Measurements from ENCODE around the gene ART3.

The ART3 gene

DNA sequence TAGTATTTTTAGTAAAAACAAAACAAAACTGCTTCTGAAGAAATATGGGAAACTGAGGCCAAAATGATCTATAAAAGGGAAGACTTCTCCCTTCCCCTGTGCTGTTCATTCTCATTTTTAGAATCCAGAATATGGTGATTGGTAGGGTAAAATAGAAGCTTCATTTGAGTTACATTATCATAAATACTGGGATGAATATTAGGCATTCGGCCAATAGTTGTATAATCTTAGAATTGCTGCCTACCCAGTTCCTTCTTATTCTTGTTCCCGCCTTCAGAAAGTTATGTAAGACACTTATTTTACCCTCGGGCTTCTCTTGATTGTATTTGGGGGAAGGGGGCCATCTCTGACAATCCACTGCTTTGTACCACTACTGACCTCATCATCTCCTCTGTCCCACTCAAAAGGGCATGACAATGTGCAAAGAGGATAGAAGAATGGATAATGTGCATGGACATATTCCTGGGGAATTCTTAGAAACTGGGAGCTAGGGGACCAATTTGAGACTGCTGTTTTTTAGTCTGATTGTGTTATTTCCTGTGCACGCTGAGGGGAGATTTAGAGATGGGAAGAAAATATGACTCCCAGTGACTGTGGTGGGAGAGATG, 588 bp downstream of the ART3 start:
- no peak for DNase-seq

DNA sequence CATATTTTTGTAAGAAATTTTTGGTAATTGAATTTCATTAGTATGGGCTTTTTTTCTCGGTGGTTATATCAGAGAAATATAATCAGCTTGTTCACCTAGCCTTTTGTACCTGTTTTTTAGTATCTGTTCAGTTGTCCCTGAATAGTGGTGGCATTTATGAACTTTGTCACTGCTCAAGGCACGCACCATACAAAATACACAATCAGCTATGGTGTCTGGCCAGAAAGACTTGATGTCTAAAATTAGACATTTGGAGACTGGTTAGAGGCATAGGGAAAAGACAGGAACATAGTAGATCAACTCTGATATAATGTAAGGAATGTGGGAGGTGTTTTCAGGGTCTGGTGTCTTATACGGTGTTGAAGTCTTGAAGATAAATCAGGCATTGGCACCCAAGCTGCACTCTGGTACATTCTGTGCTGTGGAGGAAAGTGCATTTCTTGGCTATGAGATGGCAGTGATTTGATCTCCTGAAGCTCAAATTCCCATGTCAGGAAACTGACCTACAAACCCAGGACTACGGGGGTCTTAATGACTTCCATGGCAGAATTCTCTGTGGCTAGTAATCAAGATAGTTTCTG, 3.6 kb downstream of the ART3 start:
- DNase-seq: no peak

DNA sequence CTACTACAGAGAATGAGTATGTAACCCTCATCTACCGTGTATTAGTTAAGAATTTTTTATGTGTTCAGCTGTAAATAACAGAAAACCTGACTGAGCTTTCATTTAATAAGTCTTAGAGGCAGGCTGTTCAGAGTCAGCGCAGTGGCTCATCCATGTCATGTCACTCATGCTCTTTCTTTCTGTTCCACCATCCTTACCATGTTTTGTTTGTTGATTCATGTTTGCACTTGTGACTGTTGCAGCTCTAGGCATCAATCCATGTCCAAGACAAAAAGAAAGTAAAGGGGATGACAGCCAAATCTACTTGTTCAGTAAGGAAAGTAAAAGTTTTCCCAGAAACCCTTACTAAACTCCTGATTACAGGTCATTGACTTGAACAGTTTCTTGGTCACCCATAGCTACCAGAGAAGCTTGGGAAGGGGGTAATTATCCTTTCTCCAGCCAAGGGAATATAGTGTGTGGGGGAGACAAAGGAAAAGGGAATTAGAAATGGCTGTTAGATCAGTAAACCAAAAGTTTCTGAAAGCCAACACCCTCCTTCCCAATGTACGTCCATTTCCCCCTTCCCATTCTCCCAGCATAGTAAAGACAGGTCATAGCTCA, 9.0 kb downstream of the ART3 start:
- no peak for DNase-seq

DNA sequence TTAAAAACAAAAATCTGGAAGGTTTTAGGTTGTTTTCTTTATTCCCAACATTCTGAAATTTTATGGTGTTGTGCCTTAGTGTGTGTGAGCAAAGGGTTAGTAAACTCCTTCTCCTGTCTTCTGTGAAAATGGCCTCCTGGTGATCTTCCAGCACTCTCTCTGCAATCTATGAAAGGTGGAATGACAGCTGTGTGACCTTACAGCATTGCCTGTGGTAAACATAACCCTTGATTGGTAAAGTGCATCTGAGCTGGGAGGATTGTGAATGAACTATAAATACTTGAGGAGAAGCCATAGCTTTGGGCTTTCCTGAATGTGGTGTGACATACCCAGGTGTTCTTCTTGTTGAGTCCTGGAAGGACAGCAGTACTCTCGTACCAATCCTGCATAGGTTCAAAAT, 10.0 kb downstream of the ART3 start:
- DNase-seq: no peak

DNA sequence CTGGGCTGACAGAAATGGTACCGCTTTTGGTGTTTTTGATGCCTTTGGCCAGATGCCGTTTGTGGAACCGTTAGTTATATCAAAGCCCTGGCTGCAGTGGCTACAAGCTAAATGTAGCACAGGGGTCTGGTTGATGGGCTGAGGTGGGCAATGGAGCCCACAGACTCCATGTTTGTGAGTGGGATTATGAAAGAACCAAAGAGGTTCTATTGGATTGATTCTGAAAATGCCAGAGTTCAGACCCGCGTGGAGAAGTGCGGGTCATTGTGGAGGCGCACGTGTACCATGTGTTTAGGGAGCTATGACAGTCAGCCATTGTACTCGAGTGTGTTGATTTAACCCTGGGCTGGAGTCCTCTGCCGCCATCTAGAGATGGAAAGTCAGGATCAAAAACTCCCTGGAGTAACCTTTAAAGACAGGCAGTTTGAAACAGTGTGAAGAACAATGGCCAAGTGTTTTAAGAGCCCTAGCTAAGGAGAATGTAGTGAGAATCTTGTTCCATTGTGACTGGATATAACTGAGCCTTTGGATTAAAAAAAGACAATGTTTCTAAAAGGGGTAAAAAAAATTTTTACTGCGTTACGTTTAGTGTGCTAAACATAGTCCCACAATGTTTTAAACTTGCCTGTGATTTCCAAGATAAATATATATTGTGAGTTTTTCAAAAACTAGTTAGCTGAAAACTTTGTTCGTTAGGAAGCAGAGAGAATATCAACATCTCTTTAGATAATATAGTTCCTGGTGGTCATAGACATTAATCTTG, 12.7 kb downstream of the ART3 start:
- no peak for DNase-seq

DNA sequence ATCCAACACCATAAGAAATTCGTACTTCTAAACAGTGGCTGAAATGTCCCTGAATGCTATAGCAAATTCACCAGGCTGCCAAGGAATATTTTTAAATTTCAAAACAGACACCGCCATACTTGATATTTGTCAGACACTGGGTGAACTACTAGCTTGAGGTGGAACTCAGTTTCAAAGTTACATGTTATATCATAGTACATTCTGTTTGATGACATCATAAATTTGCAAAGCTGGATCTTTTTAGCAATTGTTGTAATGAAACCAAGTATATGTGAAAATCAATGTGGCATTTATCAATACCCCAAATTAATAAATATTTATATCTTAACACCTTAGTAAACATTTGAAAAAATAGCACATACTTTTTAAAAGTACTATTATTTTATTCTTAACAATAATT, 14.2 kb downstream of the ART3 start:
- no peak for DNase-seq

DNA sequence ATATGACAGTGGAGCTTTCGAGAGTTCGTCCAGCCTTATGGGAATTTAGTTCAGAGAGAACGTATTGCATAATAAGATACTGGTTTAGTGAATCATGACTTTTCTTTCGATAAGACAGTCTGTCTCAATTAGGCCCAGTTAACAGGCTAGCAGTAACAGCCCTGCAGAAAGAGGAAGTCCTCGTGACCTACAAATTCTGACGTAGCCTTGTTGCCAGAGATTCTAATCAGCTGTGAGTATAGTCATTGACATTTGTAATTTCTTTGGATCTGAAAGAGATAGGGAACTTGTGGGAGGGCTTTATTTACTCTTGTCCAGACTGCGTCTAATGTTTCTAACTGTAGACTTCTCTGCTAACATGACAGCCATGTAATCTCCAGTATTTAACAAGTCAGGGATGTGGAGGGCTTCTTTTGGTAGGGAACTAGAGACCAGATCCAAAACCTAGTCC, 15.8 kb downstream of the ART3 start:
- DNase-seq: peak; percentile 73

DNA sequence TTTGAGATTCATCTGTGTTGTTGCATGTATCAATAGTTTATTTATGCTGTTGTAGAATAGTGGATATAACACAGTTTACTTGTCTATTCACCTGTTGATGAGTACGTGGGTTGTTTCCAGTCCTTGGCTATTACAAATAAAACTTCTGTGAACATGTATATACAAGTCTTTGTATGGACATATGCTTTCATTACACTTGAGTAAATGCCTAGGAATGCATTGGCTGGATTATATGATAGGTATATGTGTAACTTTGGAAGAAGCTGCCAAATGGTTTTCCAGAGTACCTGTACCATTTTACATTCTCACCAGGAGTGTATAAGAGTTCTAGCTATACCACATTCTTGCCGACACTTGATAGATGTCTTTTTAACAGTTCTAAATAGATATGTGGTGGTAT, 16.5 kb downstream of the ART3 start:
- no peak for DNase-seq

DNA sequence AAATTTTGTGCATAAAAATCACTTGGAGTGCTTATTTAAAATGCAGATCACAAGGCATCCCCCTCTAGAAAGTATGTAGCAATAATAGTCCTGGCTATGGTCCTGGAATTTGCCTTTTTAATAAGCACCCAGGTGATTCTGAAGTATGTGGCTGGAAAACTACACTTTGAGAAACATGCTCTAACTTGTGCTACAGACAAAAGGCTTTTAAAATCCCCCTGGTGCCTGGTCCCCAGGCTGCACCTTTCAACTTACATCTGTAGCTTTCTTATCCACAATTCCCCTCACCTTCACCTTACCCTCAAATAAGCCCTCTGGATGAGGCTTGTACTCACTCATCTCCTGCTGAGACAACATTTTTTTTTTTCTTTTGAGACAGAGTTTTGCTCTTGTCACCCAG, 21.1 kb downstream of the ART3 start:
- DNase-seq: no peak

DNA sequence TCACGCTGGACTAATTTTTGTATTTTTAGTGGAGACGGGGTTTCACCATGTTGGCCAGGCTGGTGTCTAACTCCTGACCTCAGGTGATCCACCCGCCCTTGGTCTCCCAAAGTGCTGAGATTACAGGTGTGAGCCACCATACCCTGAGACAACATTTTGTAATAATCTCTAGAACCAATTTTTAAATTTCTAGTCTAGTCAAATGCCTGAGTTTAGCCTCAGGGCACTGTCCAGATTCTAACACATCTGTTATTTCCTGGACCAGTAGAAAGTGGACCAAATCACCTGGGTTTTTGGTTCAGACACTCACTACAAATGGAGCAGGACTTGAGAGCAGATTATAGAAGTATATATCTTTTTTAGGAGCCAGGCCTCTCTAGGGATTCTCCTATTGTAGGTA, 21.6 kb downstream of the ART3 start:
- no peak for DNase-seq

DNA sequence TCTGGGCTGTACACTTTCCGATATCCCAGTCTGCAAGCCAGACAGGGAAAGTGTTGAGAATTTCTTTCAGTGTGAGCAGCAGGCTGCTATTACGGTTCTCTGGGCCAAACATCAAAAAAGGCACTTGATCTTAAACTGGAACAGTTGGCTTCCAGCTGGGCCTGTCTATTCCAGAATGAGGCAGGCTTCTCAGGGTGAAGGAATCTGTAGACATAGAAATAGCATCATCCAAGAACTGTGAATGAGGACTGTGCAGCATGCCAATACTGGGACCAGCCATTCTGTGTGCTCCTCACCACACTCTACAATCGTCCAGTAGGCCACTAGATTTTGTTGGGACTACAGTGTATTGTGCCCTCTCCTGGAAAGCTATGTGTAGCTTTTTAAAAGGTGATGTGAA, 31.1 kb downstream of the ART3 start:
- no peak for DNase-seq

DNA sequence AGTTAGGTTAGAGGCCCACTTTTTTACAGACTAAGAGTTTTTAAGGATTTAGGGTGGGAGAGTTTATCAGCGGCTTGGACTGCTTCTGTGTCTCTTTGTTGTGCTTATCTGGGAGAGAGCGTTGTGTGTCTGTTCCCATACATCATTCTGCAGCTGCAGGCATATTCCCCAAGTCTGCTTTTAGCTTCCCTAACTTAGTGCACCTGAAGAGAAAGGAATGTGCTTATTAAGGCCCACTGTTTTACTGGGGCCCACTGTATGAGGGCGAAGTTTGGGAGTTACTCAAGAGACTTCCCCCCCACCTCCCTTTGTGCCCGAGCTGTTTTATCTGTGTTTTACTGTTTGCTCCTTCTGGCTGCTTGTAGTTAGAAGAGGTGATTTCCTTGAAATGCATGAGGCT, 31.9 kb downstream of the ART3 start:
- DNase-seq: no peak

DNA sequence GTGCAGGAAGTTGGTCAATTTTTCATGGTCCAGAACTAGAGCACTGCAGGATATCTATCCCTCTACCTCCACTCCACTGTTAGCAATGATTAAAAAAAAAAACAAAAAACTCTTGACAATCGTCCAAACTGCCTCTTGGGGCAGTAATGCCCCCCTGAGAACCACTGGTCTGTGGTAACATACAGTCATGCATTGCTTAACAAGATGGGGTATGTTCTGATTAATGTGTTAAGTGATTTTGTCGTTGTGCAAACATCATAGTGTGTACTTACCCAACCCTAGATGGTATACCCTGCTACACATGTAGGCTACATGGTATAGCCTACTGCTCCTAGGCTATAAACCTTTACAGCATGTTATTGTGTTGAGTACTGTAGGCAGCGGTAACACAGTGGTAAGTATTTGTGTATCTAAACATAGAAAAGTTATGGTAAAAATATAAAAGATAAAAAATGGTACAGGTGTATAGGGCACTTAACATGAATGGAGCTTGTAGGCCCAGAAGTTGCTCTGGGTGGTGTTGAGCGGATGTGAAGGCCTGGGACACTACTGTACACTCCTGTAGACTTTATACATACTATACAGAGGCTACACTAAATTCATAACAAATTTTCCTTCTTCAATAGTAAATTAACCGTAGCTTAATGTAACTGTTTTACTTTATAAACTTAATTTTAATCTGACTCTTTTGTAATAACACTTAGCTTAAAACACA, 34.1 kb downstream of the ART3 start:
- no peak for DNase-seq

DNA sequence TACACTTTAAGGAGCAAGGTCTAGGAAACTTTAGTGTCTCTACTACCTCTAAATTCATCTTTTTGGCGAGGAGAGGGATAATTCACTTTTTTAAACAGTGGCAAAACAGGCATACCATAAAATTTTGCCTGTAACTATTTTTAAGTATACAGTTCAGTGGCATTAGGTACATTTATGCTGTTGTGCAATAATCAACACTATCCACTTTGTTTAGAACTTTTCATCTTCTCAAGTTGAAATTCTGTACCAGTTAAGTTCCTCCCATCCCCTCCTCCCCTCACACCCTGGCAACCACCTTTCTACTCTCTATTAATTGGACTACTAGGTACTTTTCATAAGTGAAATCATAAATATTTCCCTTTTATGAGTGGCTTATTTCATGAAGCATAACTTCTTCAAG, 42.3 kb downstream of the ART3 start:
- no peak for DNase-seq

DNA sequence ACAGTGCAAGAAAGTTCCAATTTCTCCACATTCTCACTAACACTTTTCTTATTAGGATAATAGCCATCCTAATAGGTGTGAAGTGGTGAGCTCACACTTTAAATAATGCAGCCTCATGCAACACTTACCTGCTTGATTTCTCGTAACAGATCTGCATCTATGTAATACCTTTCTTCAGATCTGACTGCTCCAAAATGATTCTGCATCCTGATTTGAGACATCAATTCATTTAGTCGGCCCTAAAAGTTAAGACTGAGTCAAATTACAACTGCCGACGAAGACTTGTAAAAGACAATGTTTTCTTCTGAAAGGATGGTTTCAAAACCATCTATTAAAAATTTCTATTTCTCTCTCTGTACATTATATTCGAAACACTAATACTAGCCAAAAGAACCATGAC, 43.0 kb downstream of the ART3 start:
- DNase-seq: no peak

DNA sequence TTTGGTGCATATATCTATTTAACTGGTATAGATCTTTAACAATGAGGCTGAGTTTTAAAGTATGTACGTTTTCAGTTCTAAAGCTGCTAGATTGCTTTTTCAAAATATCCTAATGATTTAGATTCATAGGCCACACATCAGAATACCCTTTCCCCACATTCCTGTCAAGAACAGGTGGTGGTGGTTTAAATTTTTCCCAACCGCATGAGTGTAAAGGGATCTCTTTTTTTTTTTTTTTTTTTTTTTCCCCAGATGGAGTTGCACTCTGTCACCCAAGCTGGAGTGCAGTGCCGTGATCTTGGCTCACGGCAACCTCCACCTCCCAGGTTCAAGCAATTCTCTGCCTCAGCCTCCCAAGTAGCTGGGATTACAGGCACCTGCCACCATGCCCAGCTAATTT, 45.7 kb downstream of the ART3 start:
- DNase-seq: no peak

DNA sequence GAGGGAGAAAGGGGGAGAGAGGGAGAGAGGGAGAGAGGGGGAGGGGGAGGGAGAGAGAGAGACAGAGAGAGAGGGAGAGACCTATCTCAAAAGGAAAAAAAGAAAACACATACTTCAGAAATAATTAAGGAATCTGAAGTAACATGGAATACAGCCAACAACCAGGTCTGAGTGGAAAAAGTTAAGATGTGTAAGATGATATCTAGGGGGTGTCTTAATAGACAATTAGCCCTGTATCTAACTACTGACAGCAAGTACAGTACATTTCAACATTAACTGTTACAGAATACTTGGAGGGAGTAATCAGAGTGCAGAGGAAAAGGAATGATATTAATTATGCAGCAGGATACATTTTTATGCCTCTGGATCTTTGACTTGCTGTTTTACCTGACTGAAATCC, 51.3 kb downstream of the ART3 start:
- DNase-seq: no peak

DNA sequence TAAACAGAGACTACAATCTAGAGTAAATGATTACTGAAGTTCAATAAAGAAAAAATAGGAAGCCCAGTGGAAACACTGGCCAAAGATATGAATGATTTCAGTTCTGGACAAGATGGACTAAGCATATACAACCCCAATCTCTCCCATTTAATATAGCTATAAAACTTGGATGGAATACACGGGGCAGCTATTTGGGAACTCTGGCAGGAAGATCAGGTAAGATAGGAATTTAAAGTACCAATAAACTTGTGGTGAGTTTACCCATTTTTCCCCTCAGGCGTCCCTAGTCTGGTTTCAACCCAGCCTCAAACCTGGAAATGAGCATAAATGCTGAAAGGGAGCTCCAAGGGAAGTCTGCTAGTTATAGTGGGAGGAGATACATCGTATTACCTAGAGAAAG, 53.2 kb downstream of the ART3 start:
- DNase-seq: no peak

DNA sequence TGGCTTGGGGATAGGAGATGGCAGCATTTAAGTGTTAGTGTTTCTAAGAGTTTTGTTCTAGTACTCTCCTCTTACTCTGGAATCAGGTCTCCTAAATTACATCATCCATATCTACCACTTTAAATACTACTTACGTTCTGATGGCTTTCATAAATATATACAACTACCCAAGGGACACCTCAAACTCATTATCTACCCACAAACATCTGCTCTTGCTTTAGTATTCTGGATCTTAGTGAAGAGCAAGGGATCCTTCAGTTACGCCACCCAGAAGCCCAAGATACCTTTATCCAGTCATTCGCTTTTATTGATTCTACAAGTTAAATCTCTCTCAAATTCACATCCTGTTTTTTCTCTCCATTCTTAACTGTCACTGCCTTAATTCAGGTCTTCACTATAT, 66.7 kb downstream of the ART3 start:
- no peak for DNase-seq

DNA sequence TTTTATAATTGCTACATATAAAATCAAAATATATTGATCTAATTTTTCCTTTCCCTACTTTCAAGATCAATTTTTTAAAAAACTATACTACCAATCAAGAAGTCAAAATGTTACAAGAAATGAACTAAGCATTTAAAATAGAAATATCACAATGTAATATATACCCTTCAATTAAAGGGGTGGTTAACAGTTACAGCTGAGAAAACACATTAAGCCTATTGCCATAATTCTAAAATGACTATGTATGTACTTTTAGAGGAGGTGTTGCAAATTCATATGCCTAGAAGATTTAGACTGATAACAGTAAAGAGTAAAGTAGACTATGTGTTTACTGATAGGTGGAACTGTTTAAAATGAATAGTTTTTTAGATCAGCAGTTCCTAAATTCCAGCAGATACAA, 70.0 kb downstream of the ART3 start:
- DNase-seq: no peak

DNA sequence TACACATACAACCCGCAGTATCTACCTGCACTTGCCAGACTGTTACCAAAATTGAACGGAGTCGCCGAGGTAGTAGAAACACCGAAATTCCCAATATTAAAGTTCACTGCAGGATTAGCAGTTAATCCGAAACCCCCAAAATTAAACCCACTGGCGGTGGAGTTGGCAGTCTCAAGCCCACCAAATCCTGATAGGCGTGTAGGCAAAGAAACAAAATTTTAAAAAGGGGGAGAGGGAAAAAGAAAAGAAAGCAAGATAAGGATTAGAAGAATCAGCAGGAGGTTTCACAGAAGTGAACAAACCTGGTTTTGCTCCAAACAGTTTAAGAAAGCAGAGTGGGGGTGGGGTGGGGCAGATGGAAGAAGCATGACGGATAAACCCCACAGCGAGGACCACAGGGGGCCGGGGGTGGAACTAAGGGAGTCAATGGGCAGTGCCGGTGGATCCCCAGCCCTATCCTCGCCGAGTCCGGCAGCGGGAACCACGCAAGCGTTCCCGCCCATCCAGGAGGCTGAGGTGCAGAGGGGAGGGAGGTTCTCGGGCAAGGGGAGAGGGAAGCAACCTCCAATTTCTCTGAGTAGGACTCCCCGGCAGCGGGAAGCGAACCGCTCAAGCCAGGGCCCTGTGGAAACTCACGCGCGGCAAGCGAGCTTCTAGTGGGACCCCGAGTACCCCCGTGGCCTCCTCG, 73.1 kb downstream of the ART3 start:
- peak; percentile 22 for DNase-seq

DNA sequence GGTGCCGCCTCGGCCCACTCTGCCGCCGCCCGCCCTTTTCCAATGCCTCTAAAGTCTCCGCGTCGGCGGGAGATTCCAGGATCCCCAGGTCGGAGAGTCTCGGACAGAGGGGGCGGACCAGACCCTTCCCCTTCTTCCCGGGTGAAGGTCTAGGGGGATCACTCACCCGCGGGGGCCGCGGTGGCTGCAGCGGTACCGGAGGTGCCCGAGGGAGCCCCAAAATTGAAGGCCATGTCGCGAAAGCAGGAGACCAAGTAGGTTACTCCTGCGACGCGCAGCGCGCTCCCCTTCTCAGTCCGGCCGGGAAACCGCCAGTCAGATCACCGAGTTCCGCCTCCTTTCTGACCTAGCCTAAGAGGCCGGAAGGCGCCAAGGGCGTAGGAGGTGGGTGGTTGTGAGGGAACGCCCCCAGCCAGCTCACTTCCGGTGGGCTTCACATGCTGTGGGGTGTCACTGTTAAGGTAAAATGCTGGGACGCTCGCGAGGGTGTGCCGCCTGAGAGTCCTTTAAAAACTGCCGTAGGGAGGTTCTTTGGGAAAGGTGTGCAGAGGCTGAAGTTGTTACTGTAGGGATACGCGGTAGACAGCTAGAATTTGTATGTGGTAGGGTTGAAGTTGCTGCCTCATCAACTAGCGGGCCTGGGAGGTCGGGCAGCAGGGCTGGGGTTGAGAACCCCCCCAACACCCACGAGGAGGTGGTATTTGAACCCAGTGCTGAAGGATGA, 73.8 kb downstream of the ART3 start, which contains the start of gene NUP54:
Gene NUP54, minus strand, starts transcription at position 256 of the 724 bp plus-strand sequence. Its CDS starts 23 bp downstream, at position 233.
- peak; percentile 94 for DNase-seq

All from CD4-positive, alpha-beta T cell treated with Interleukin-15 for 1 hour (primary cell).